HEK293 (cell line): ENCODE data around the gene INPP5A.

Source experiments
- CTCF ChIA-PET: fragments of 350-600 bp; formaldehyde crosslinking; extraction: SDS; loops from one replicate; lab custom pipeline; 2021; ENCODE audit warnings: antibody characterized with exemption; lab: Yijun Ruan, JAX
- POLR2A ChIA-PET: fragments of 300-600 bp; formaldehyde crosslinking; extraction: SDS; loops from one replicate; lab custom pipeline; 2020; ENCODE audit warnings: antibody characterized with exemption, inconsistent platforms; lab: Yijun Ruan, JAX
- H3K27ac ChIP-seq: fragments of 200-500 bp; sonication (Bioruptor generic); 2 replicates; pipeline ENCODE4 v1.5.1; 2014; ENCODE audit warnings: low read depth, low read length, control low read depth, inconsistent platforms; ENCODE audit errors: extremely low read depth
- H3K36me3 ChIP-seq, 2 experiments: fragments of 200-500 bp in 1 of 2; sonication (Bioruptor generic) in 1 of 2; 1 replicate in 1 of 2; 2 replicates in 1 of 2; pipeline ENCODE4 v1.5.1; 2014 to 2017; ENCODE audit warnings: inconsistent platforms in 2 of 2, low read length in 2 of 2; ENCODE audit not compliant: control insufficient read depth in 2 of 2, insufficient read depth in 1 of 2
- H3K4me1 ChIP-seq: fragments of 200-500 bp; sonication (Bioruptor generic); 2 replicates; pipeline ENCODE4 v1.5.1; 2014; ENCODE audit warnings: mild to moderate bottlenecking, low read length, inconsistent platforms; ENCODE audit not compliant: control insufficient read depth, insufficient read depth
- H3K4me3 ChIP-seq: 2 replicates; pipeline ENCODE4 v1.5.1; 2011; ENCODE audit warnings: low read depth, mild to moderate bottlenecking, control low read depth, low read length, moderate library complexity
- H3K9me3 ChIP-seq: fragments of 200-500 bp; sonication (Bioruptor generic); 2 replicates; pipeline ENCODE4 v1.5.1; 2014; ENCODE audit warnings: low read depth, low read length, inconsistent platforms; ENCODE audit not compliant: control insufficient read depth, insufficient read depth
- EGR2 ChIP-seq: fragments of 450-650 bp; formaldehyde crosslinking; IDR thresholded peaks from 2 replicates; pipeline ENCODE4 v1.5.1; 2016; ENCODE audit warnings: low read depth, missing biosample characterization, missing genetic modification characterization
- ELK4 ChIP-seq: IDR thresholded peaks from 2 replicates; pipeline ENCODE4 v1.6.1; 2011; ENCODE audit warnings: mild to moderate bottlenecking, low read depth, low read length, borderline replicate concordance
- IKZF3 ChIP-seq: fragments of 450-650 bp; IDR thresholded peaks from 2 replicates; pipeline ENCODE4 v1.5.0; 2018; ENCODE audit warnings: missing biosample characterization, mild to moderate bottlenecking, missing genetic modification characterization, moderate library complexity
- KLF10 ChIP-seq: fragments of 450-650 bp; IDR thresholded peaks from 2 replicates; pipeline ENCODE4 v1.5.1; 2018; ENCODE audit warnings: missing biosample characterization, mild to moderate bottlenecking, missing genetic modification characterization
- KLF17 ChIP-seq: fragments of 450-650 bp; formaldehyde crosslinking; IDR thresholded peaks from 2 replicates; pipeline ENCODE4 v1.5.1; 2016; ENCODE audit warnings: missing biosample characterization, missing genetic modification characterization
- KLF8 ChIP-seq: fragments of 450-650 bp; formaldehyde crosslinking; IDR thresholded peaks from 2 replicates; pipeline ENCODE4 v1.5.1; 2016; ENCODE audit warnings: missing biosample characterization, missing genetic modification characterization
- MZF1 ChIP-seq: fragments of 450-650 bp; formaldehyde crosslinking; IDR thresholded peaks from 2 replicates; pipeline ENCODE4 v1.5.1; 2017; ENCODE audit warnings: missing biosample characterization, missing genetic modification characterization, borderline replicate concordance
- OSR2 ChIP-seq: fragments of 450-650 bp; formaldehyde crosslinking; IDR thresholded peaks from 2 replicates; pipeline ENCODE4 v1.5.1; 2016; ENCODE audit warnings: missing biosample characterization, missing genetic modification characterization
- PATZ1 ChIP-seq: fragments of 450-650 bp; formaldehyde crosslinking; IDR thresholded peaks from 2 replicates; pipeline ENCODE4 v1.5.1; 2016; ENCODE audit warnings: missing biosample characterization, missing genetic modification characterization
- PRDM2 ChIP-seq: fragments of 450-650 bp; formaldehyde crosslinking; IDR thresholded peaks from 2 replicates; pipeline ENCODE4 v1.5.1; 2016; ENCODE audit warnings: missing biosample characterization, missing genetic modification characterization, borderline replicate concordance
- YY2 ChIP-seq: fragments of 450-650 bp; formaldehyde crosslinking; IDR thresholded peaks from 2 replicates; pipeline ENCODE4 v1.5.1; 2016; ENCODE audit warnings: missing biosample characterization, missing genetic modification characterization
- ZFHX2 ChIP-seq: fragments of 450-650 bp; formaldehyde crosslinking; conservative IDR thresholded peaks from 2 replicates; pipeline ENCODE4 v1.5.1; 2016; ENCODE audit warnings: missing biosample characterization, missing genetic modification characterization
- ZFP37 ChIP-seq: fragments of 450-650 bp; formaldehyde crosslinking; IDR thresholded peaks from 2 replicates; pipeline ENCODE4 v1.5.1; 2016; ENCODE audit warnings: missing biosample characterization, missing genetic modification characterization
- ZNF112 ChIP-seq: fragments of 450-650 bp; formaldehyde crosslinking; IDR thresholded peaks from 2 replicates; pipeline ENCODE4 v1.5.0; 2017; ENCODE audit warnings: missing biosample characterization, missing genetic modification characterization
- ZNF2 ChIP-seq: fragments of 450-650 bp; formaldehyde crosslinking; IDR thresholded peaks from 2 replicates; pipeline ENCODE4 v1.5.1; 2016; ENCODE audit warnings: missing biosample characterization, missing genetic modification characterization
- ZNF302 ChIP-seq: fragments of 450-650 bp; formaldehyde crosslinking; IDR thresholded peaks from 2 replicates; pipeline ENCODE4 v1.5.1; 2016; ENCODE audit warnings: missing biosample characterization, missing genetic modification characterization, low read depth
- ZNF341 ChIP-seq: fragments of 450-650 bp; formaldehyde crosslinking; IDR thresholded peaks from 2 replicates; pipeline ENCODE4; 2016; ENCODE audit warnings: low read depth, missing biosample characterization, missing genetic modification characterization
- ZNF416 ChIP-seq: fragments of 450-650 bp; formaldehyde crosslinking; IDR thresholded peaks from 2 replicates; pipeline ENCODE4 v1.5.1; 2016; ENCODE audit warnings: missing biosample characterization, missing genetic modification characterization
- ZNF530 ChIP-seq: fragments of 450-650 bp; formaldehyde crosslinking; IDR thresholded peaks from 2 replicates; pipeline ENCODE4 v1.5.1; 2016; ENCODE audit warnings: low read depth, missing biosample characterization, missing genetic modification characterization
- ZNF549 ChIP-seq: fragments of 450-650 bp; IDR thresholded peaks from 2 replicates; pipeline ENCODE4 v1.5.1; 2018; ENCODE audit warnings: missing biosample characterization, missing genetic modification characterization, mild to moderate bottlenecking, inconsistent platforms, moderate library complexity
- ZNF560 ChIP-seq: fragments of 450-650 bp; formaldehyde crosslinking; IDR thresholded peaks from 2 replicates; pipeline ENCODE4 v1.5.1; 2017; ENCODE audit warnings: missing biosample characterization, missing genetic modification characterization, borderline replicate concordance
- ZNF596 ChIP-seq: fragments of 450-650 bp; IDR thresholded peaks from 2 replicates; pipeline ENCODE4 v1.5.0; 2018; ENCODE audit warnings: missing biosample characterization, mild to moderate bottlenecking, missing genetic modification characterization, moderate library complexity
- ZNF610 ChIP-seq: fragments of 450-650 bp; formaldehyde crosslinking; IDR thresholded peaks from 2 replicates; pipeline ENCODE4 v1.5.1; 2016; ENCODE audit warnings: missing biosample characterization, missing genetic modification characterization, borderline replicate concordance
- ZNF677 ChIP-seq: fragments of 450-650 bp; IDR thresholded peaks from 2 replicates; pipeline ENCODE4 v1.5.0; 2018; ENCODE audit warnings: missing biosample characterization, mild to moderate bottlenecking, missing genetic modification characterization, moderate library complexity
- TF ChIP-seq, protein P1 (sequence below): fragments of 450-650 bp; formaldehyde crosslinking; optimal IDR thresholded peaks from 2 replicates; pipeline ENCODE3; 2016; ENCODE audit warnings: missing biosample characterization, mild to moderate bottlenecking, missing genetic modification characterization

INPP5A gene

DNA sequence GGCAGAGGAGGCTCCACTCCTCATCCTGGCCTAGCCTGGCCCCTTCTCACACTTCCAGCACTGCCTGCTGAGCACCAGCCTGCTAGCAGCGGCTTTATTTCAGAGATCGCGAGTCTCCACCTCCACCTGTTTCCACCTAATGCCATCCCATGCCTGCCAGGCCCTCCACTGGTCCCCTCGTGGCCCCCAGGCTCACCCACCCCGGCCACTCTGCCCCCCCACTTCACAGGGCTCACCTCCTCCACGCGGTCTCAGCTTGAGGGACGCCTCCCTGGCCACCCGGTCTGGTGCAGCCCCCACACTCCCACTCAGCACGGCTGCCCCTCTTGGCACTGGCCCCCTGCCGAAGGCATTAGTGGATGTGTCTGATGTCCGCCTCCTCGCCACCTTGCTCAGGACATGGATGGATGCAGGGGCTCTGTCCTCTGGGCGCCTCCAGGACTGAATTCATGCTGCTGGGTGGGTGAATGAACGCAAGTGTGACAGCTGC lies 252.1 kb downstream of the INPP5A start:
- TF ChIP-seq YY2 (tag by site-specific recombination) (no peak), KLF8 (tag by site-specific recombination) (0 out of 2 replicates have a peak, but pooled peaks have one; percentile 18), EGR2 (tag by site-specific recombination) (peak; percentile 54), PATZ1 (tag by site-specific recombination) (peak; percentile 55), ZFHX2 (tag by site-specific recombination) (peak; percentile 64), ZNF596 (tag by site-specific recombination) (no peak)
- Histone ChIP-seq H3K4me1 (peaks cover 6% of the 10 kb centered on the region), H3K9me3 (no peaks in the 10 kb centered on the region), H3K27ac (no peak overlapping the region), H3K36me3 (no peaks in the 10 kb centered on the region), H3K4me3 (no peak overlapping the region)
- POLR2A ChIA-PET, result no interaction called here
- CTCF ChIA-PET, result no interaction called here

GRCh38 chr10:132790470-132790869 lies 252.9 kb downstream of the INPP5A start:
- no peak overlapping the region for H3K27ac ChIP-seq

More at GRCh38 chr10:132790470-132790869, 252.9 kb downstream of the INPP5A start:
- ChIA-PET CTCF (no interaction called here), POLR2A (no interaction called here)
- no peaks in the 10 kb centered on the region for H3K36me3 ChIP-seq
- TF ChIP-seq, protein P1, sequence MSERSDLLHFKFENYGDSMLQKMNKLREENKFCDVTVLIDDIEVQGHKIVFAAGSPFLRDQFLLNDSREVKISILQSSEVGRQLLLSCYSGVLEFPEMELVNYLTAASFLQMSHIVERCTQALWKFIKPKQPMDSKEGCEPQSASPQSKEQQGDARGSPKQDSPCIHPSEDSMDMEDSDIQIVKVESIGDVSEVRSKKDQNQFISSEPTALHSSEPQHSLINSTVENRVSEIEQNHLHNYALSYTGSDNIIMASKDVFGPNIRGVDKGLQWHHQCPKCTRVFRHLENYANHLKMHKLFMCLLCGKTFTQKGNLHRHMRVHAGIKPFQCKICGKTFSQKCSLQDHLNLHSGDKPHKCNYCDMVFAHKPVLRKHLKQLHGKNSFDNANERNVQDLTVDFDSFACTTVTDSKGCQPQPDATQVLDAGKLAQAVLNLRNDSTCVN, result no peak
- no peak for TF ChIP-seq ZNF112 (tag by site-specific recombination)
- TF ChIP-seq ZNF677 (tag by site-specific recombination), result no peak
- no peak for TF ChIP-seq ZFP37 (tag by site-specific recombination)
- no peak for TF ChIP-seq ZNF341 (tag by site-specific recombination)
- no peak for TF ChIP-seq ZNF416
- no peak for TF ChIP-seq ZNF549
- no peak for TF ChIP-seq ZNF610 (tag by site-specific recombination)
- TF ChIP-seq IKZF3 (tag by site-specific recombination), result no peak
- TF ChIP-seq ZNF302 (tag by site-specific recombination), result no peak
- no peak for TF ChIP-seq ZNF530 (tag by site-specific recombination)
- TF ChIP-seq ZNF2 (tag by site-specific recombination), result no peak
- TF ChIP-seq PRDM2, result no peak
- TF ChIP-seq MZF1 (tag by site-specific recombination), result no peak
- TF ChIP-seq ZNF560, result no peak
- TF ChIP-seq KLF10 (tag by site-specific recombination), result no peak
- TF ChIP-seq ELK4, result no peak
- no peak for TF ChIP-seq KLF17
- TF ChIP-seq OSR2 (tag by site-specific recombination), result no peak
- TF ChIP-seq, all 188 proteins: peak for 0
- H3K4me1 ChIP-seq, result peaks cover 6% of the 10 kb centered on the region
- H3K9me3 ChIP-seq, result no peaks in the 10 kb centered on the region
- no peak overlapping the region for H3K4me3 ChIP-seq
